NT2/D1 (cell line): ENCODE data around the gene SLC25A23.

Experiments used
- DNase-seq: peaks from one replicate; pipeline ENCODE4 v3.0.0-alpha.2; 2011; ENCODE audit warnings: low read depth, low spot score
- H3K27me3 ChIP-seq: 2 replicates; pipeline ENCODE4 v1.6.0; 2011; ENCODE audit warnings: mild to moderate bottlenecking; ENCODE audit not compliant: insufficient read length, insufficient read depth
- H3K36me3 ChIP-seq: 2 replicates; pipeline ENCODE4 v1.6.1; 2011; ENCODE audit warnings: mild to moderate bottlenecking, low read length, mixed read lengths; ENCODE audit not compliant: insufficient read depth, insufficient read length
- H3K4me1 ChIP-seq: 2 replicates; pipeline ENCODE4 v1.5.1; 2011; ENCODE audit not compliant: insufficient read depth, insufficient read length
- H3K4me3 ChIP-seq: 2 replicates; pipeline ENCODE4 v1.5.1; 2011; ENCODE audit warnings: low read depth; ENCODE audit not compliant: insufficient read length
- H3K9ac ChIP-seq: 2 replicates; pipeline ENCODE4 v1.6.0; 2011; ENCODE audit warnings: low read depth; ENCODE audit not compliant: insufficient read length
- H3K9me3 ChIP-seq: 2 replicates; pipeline ENCODE4 v1.5.1; 2011; ENCODE audit warnings: mild to moderate bottlenecking, low read length; ENCODE audit not compliant: insufficient read depth
- SUZ12 ChIP-seq: IDR thresholded peaks from 2 replicates; pipeline ENCODE4 v1.6.1; 2011; ENCODE audit not compliant: insufficient read length, insufficient read depth; ENCODE audit errors: extremely low read depth
- YY1 ChIP-seq: IDR thresholded peaks from 2 replicates; pipeline ENCODE4 v1.6.1; 2011; ENCODE audit not compliant: insufficient read length, insufficient read depth
- ZNF274 ChIP-seq: IDR thresholded peaks from 2 replicates; pipeline ENCODE4 v1.6.1; 2011; ENCODE audit warnings: mild to moderate bottlenecking, low read depth, low read length

The SLC25A23 gene

DNA sequence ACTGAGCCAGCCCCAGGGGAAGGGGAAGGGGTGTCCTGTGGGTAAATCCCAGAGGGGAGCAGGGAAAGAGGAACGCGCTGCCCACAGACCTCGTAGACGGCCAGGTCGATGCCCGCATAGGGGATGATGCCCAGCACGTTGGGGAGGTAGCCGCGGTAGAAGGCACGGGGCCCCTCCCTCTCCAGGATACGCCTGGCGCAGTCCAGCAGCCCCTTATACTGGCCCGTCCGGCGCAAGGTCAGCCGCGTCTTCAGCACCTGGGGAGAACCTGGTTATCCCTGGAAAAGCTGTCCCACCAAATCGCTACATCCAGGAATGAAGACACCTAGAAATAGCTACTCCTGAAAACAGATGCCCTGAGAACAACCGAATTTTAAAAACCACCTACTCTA lies 7.4 kb downstream of the SLC25A23 start:
- peaks cover 39% of the 10 kb centered on the region for H3K36me3 ChIP-seq
- no peak for TF ChIP-seq ZNF274
- TF ChIP-seq SUZ12, result no peak
- no peak for TF ChIP-seq YY1
- DNase-seq, result no peak

DNA sequence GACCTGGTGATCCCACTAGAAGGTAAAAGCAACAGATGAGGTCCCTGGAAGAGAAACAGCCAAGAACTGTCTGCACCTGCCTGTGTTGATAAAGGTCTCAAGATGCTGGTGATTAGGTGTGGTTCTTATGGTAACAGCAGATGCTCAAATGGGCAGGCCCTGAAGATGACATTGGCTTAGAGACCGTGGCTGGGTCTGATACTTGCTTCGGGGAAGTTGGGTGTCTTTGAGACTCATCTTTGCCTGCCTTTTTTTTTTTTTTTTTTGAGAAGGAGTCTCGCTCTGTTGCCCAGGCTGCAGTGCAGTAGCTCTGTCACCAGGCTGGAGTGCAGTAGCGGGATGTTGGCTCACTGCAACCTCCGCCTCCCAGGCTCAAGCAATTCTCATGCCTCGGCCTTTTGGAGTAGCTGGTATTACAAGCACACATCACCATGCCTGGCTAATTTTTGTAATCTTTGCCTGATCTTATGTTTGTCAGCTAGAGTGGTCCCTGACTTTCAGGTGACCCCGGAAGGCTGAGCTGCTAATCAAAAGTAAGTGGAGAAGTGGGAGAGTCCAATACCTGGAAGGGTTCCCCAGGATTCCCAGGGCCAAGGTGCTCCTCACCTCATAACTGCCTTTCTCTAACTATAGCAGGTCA lies 7.9 kb downstream of the SLC25A23 start:
- H3K9me3 ChIP-seq, result peaks cover 23% of the 10 kb centered on the region
- peaks cover 38% of the 10 kb centered on the region for H3K36me3 ChIP-seq
- DNase-seq, result no peak
- no peaks in the 10 kb centered on the region for H3K27me3 ChIP-seq
- H3K4me3 ChIP-seq, result no peak overlapping the region
- H3K4me1 ChIP-seq, result no peaks in the 10 kb centered on the region
- TF ChIP-seq ZNF274 (no peak), SUZ12 (no peak), YY1 (no peak)
- H3K9ac ChIP-seq, result no peak overlapping the region

More for the DNA sequence above, 7.4 kb downstream of the SLC25A23 start:
- H3K27me3 ChIP-seq, result no peaks in the 10 kb centered on the region
- H3K4me3 ChIP-seq, result no peak overlapping the region
- H3K9me3 ChIP-seq, result peaks cover 23% of the 10 kb centered on the region
- no peaks in the 10 kb centered on the region for H3K4me1 ChIP-seq
- H3K9ac ChIP-seq, result no peak overlapping the region

DNA sequence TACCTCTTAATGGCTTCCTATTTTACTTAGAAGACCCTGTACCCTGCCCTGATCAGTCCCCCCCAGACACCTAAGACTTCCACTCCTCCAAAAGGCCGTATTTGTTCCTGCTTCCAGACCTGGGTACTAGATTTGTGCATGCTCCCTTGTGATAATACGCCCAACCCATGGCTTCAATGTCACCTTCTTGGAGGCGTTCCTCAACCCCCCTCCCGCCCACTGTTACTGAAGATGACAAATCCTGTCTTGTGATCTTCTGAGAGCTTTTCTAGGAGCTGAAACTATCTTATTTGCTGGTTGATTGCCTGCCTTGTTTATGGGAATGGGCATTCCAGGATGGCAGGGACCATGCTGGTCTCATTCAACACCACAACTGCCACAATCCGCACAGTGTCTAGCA lies 9.4 kb downstream of the SLC25A23 start:
- peaks cover 23% of the 10 kb centered on the region for H3K9me3 ChIP-seq
- no peaks in the 10 kb centered on the region for H3K27me3 ChIP-seq
- no peaks in the 10 kb centered on the region for H3K4me1 ChIP-seq
- TF ChIP-seq ZNF274 (no peak), YY1 (no peak), SUZ12 (no peak)
- peaks cover 27% of the 10 kb centered on the region for H3K36me3 ChIP-seq
- H3K9ac ChIP-seq, result no peak overlapping the region
- DNase-seq, result no peak
- H3K4me3 ChIP-seq, result no peak overlapping the region

DNA sequence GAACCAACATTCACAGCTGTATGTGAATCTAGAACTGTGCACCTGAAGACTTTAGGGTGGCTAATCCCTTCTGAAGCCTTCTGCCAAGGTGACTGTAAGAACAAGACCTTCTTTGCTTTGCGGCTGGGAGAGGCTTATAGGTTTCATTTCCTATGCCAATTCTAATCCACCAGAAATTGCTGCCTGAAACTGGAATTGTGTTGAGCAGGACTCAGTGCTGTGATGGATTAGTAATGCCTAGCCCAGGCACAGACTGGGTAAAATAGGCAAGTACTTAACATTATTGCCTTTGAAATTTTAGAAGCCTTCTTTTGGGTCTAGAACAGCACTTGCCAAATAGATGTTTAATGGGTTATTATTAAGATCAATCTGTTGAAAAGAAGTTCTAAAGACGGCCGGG lies 11.5 kb downstream of the SLC25A23 start:
- Histone ChIP-seq H3K4me3 (no peak overlapping the region), H3K27me3 (no peaks in the 10 kb centered on the region), H3K36me3 (peaks cover 9% of the 10 kb centered on the region), H3K4me1 (no peaks in the 10 kb centered on the region), H3K9ac (no peak overlapping the region), H3K9me3 (0 out of 2 replicates have a peak, but pooled peaks cover 3% of the 10 kb centered on the region)
- TF ChIP-seq YY1 (no peak), ZNF274 (no peak), SUZ12 (no peak)
- no peak for DNase-seq

DNA sequence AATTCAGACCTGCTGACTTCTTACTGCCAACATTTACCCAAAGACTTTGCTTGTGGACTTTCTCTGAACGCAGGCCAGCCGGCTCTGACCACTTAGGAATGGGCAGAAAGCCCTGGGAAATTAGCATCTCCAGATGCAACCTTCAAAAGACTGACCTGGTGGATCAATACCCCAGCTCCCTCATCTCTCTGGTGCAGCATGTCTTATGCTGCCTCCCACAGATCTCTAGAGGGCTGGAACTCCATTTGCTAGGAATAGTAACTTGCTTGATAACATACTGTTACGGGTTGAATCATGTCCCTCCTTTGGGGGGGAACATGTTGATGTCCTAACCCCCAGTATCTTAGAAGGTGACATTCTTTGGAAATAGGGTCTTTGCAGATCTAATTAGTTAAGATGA lies 13.1 kb downstream of the SLC25A23 start:
- H3K36me3 ChIP-seq, result peaks cover 4% of the 10 kb centered on the region
- no peak for DNase-seq
- TF ChIP-seq SUZ12 (no peak), ZNF274 (no peak), YY1 (no peak)

DNA sequence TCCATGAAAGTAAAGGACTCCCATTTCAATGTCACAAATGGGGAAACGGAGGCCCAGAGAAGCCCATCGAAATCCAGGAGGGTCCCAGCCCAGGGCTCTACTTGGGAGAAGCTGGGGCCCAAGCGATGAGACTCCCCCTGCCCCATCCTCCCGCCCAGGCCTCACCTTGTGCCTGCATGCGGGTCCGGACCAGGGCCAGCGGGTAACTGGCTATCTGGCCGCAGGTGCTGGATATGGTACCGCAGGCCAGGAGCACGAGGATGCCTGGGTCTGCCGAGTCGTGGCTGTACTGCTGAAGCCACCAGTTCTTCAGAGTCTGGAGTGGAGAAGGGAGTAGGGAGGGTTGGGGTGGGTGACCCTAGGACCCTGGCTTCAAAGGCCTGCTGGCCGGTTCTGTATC lies 15.6 kb downstream of the SLC25A23 start:
- Histone ChIP-seq H3K4me3 (no peak overlapping the region), H3K4me1 (no peaks in the 10 kb centered on the region), H3K9me3 (0 out of 2 replicates have a peak, but pooled peaks cover 3% of the 10 kb centered on the region), H3K36me3 (no peaks in the 10 kb centered on the region), H3K9ac (no peak overlapping the region), H3K27me3 (no peaks in the 10 kb centered on the region)
- no peak for DNase-seq
- TF ChIP-seq ZNF274, result no peak
- no peak for TF ChIP-seq SUZ12
- TF ChIP-seq YY1, result no peak

More for the DNA sequence above, 13.1 kb downstream of the SLC25A23 start:
- Histone ChIP-seq H3K4me1 (no peaks in the 10 kb centered on the region), H3K9me3 (0 out of 2 replicates have a peak, but pooled peaks cover 3% of the 10 kb centered on the region), H3K9ac (no peak overlapping the region), H3K4me3 (no peak overlapping the region), H3K27me3 (no peaks in the 10 kb centered on the region)

DNA sequence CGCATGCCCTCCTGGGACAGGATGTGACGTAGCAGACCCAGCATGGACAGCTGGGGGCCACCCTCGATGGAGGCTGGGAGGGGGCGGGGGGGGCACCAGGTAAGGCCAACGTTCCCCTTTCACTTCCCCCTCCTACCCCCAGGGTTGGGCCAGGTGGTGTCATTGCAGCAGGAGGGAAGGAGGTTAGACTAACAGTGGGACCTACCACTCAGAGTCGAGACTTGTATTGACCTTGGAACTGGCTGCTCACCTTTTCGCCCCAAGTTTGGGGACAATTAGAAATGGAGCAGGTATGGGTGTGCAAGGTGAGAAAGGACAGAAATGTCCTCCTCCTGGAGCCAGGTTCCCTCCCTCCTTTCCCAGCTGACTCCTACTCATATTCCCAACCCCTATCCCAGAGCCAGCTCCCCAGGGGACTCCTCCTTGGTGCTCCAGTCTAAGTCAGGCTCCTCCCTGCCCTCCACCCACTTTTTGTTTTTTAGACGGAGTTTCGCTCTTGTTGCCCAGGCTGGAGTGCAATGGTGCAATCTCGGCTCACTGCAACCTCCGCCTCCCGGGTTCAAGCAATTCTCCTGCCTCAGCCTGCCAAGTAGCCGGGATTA lies 17.4 kb downstream of the SLC25A23 start:
- Histone ChIP-seq H3K4me1 (no peaks in the 10 kb centered on the region), H3K9me3 (0 out of 2 replicates have a peak, but pooled peaks cover 3% of the 10 kb centered on the region), H3K4me3 (no peak overlapping the region), H3K36me3 (no peaks in the 10 kb centered on the region), H3K27me3 (no peaks in the 10 kb centered on the region), H3K9ac (no peak overlapping the region)
- no peak for DNase-seq
- no peak for TF ChIP-seq YY1
- TF ChIP-seq SUZ12, result no peak
- no peak for TF ChIP-seq ZNF274
